SU-DHL-6 (cell line): ENCODE measurements around the gene RAD23B.

Experiments used
- EZH2phosphoT487 ChIP-seq: fragments of 200-600 bp; sonication (generic), shearing (Covaris generic); conservative IDR thresholded peaks from 2 replicates; pipeline ENCODE4 v1.6.1; 2018; ENCODE audit warnings: mild to moderate bottlenecking, antibody characterized with exemption, low read length, moderate library complexity, mixed read lengths
- TF ChIP-seq, protein P1 (sequence below): fragments of 200-600 bp; sonication (generic); IDR thresholded peaks from one replicate; pipeline ENCODE4 v1.5.1; 2017; ENCODE audit warnings: antibody characterized with exemption, mild to moderate bottlenecking, low read length, moderate library complexity; ENCODE audit not compliant: insufficient read depth, poor library complexity, severe bottlenecking

GRCh38 chr9:107274953-107275422, 8.1 kb upstream of the RAD23B start:
- TF ChIP-seq, protein P1, sequence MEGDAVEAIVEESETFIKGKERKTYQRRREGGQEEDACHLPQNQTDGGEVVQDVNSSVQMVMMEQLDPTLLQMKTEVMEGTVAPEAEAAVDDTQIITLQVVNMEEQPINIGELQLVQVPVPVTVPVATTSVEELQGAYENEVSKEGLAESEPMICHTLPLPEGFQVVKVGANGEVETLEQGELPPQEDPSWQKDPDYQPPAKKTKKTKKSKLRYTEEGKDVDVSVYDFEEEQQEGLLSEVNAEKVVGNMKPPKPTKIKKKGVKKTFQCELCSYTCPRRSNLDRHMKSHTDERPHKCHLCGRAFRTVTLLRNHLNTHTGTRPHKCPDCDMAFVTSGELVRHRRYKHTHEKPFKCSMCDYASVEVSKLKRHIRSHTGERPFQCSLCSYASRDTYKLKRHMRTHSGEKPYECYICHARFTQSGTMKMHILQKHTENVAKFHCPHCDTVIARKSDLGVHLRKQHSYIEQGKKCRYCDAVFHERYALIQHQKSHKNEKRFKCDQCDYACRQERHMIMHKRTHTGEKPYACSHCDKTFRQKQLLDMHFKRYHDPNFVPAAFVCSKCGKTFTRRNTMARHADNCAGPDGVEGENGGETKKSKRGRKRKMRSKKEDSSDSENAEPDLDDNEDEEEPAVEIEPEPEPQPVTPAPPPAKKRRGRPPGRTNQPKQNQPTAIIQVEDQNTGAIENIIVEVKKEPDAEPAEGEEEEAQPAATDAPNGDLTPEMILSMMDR = no peak
- no peak for TF ChIP-seq EZH2phosphoT487
